HepG2 (cell line): ENCODE measurements around the gene KCNK5. TPM values are rescaled to one million over a fixed set of nuclear protein-coding genes. Genes with fewer than 3 reads are reported as not detected.

Experiments used
- CHD4 ChIP-seq: fragments of 200-600 bp; sonication (generic); IDR thresholded peaks from 2 replicates; pipeline ENCODE4 v1.7.0; 2017; ENCODE audit warnings: mild to moderate bottlenecking, low read length, borderline replicate concordance
- CREB3 ChIP-seq: sonication (generic); formaldehyde crosslinking; IDR thresholded peaks from 2 replicates; pipeline ENCODE4 v1.5.0; 2020; ENCODE audit warnings: missing genetic modification reagents
- E2F1 ChIP-seq: sonication (generic); formaldehyde crosslinking; IDR thresholded peaks from 2 replicates; pipeline ENCODE4 v1.5.0; 2020; ENCODE audit warnings: missing genetic modification reagents
- IRF1 ChIP-seq: sonication (generic); formaldehyde crosslinking; IDR thresholded peaks from 2 replicates; pipeline ENCODE4 v1.4.0; 2020; ENCODE audit warnings: low read depth, mild to moderate bottlenecking, missing genetic modification reagents
- KAT2B ChIP-seq: fragments of 150-350 bp; IDR thresholded peaks from 2 replicates; pipeline ENCODE4 v1.6.1; 2014; ENCODE audit warnings: low read depth, low read length, borderline replicate concordance
- KIAA2018 ChIP-seq: sonication (generic); formaldehyde crosslinking; IDR thresholded peaks from 2 replicates; pipeline ENCODE4 v1.5.0; 2020; ENCODE audit warnings: mild to moderate bottlenecking, missing genetic modification reagents, borderline replicate concordance
- ONECUT2 ChIP-seq: sonication (generic); formaldehyde crosslinking; IDR thresholded peaks from 2 replicates; pipeline ENCODE4 v1.4.0; 2020; ENCODE audit warnings: missing genetic modification reagents
- ZNF75D ChIP-seq: sonication (generic); formaldehyde crosslinking; IDR thresholded peaks from 2 replicates; pipeline ENCODE4 v1.8.1; 2023; ENCODE audit warnings: missing genetic modification reagents, mild to moderate bottlenecking, borderline replicate concordance
- polyA plus RNA-seq, 8 experiments: library from polyadenylated mRNA; depleted of rRNA in 3 of 8; stranded (reverse) in 7 of 8; unstranded in 1 of 8; fragments of >200 nt; fragmentation: Illumina TruSeq in 4 of 8; extraction: Trizol in 4 of 8; gene quantifications; 2 replicates each; pipeline versions ENCODE4 v1.2.1 to v1.2.3, GENCODE V29; 2011 to 2016; ENCODE audit warnings: low read depth in 4 of 8, missing spikeins in 1 of 8, mixed read lengths in 1 of 8; ENCODE audit not compliant: insufficient read depth in 1 of 8
- total RNA-seq, 5 experiments: library from RNA; depleted of rRNA; stranded (reverse); fragments of >200 nt; fragmentation: Illumina TruSeq; extraction: Trizol; gene quantifications; 2 replicates each; pipeline ENCODE4 v1.2.3, GENCODE V29; 2016; ENCODE audit warnings: low read depth in 1 of 5

KCNK5 gene
- total and polyA plus RNA-seq, 2 of the 13 experiments (the other 11 are each of a cell fraction or from before 2014, with no cell fraction given): 0.04 TPM; not detected in 1

DNA sequence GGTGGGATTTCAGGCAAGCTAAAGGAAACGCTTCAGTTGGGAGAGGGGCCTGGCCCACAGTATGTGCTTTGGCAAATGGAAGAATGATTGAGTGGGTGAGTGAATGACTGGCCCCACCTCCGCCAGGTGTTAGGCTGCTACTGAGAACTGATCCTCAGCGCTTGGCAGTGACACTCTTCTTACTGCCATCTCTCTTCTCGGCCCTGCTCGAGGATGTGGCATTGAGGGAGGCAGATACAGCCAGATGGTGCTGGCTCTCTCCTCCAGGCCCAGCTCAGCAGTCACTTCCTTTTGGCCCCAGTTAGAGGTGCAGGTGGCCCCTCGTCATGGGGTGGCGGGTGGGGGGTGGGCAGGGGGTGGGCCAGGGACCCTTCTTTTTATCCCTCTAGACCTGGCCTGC, 38.9 kb upstream of the KCNK5 start (continued):
- no peak for TF ChIP-seq KIAA2018
- no peak for TF ChIP-seq ZNF75D
- TF ChIP-seq CREB3 (CRISPR knock-in tag): no peak
- no peak for TF ChIP-seq CHD4
- TF ChIP-seq E2F1 (CRISPR knock-in tag): no peak
- no peak for TF ChIP-seq IRF1 (CRISPR knock-in tag)
- TF ChIP-seq ONECUT2 (CRISPR knock-in tag): no peak
- TF ChIP-seq KAT2B: no peak
